HEK293 (cell line): ENCODE results near the gene TIMM8A.
A peak's percentile ranks its signal among the peaks of the same experiment; 100 is the strongest.

Experiments
- BCL11A ChIP-seq: fragments of 450-650 bp; formaldehyde crosslinking; IDR thresholded peaks from 2 replicates; pipeline ENCODE4 v1.5.1; 2016; ENCODE audit warnings: low read depth, missing biosample characterization, missing genetic modification characterization
- IKZF3 ChIP-seq: fragments of 450-650 bp; IDR thresholded peaks from 2 replicates; pipeline ENCODE4 v1.5.0; 2018; ENCODE audit warnings: missing biosample characterization, mild to moderate bottlenecking, missing genetic modification characterization, moderate library complexity
- OSR2 ChIP-seq: fragments of 450-650 bp; formaldehyde crosslinking; IDR thresholded peaks from 2 replicates; pipeline ENCODE4 v1.5.1; 2016; ENCODE audit warnings: missing biosample characterization, missing genetic modification characterization
- SP2 ChIP-seq: fragments of 450-650 bp; formaldehyde crosslinking; IDR thresholded peaks from 2 replicates; pipeline ENCODE4 v1.5.1; 2016; ENCODE audit warnings: missing biosample characterization, missing genetic modification characterization
- SP7 ChIP-seq: fragments of 450-650 bp; formaldehyde crosslinking; IDR thresholded peaks from 2 replicates; pipeline ENCODE4 v1.5.1; 2016; ENCODE audit warnings: missing biosample characterization, missing genetic modification characterization
- WT1 ChIP-seq: fragments of 450-650 bp; formaldehyde crosslinking; IDR thresholded peaks from 2 replicates; pipeline ENCODE4 v1.5.1; 2016; ENCODE audit warnings: missing biosample characterization, missing genetic modification characterization
- ZBTB17 ChIP-seq: fragments of 450-650 bp; formaldehyde crosslinking; IDR thresholded peaks from 2 replicates; pipeline ENCODE4 v1.5.1; 2016; ENCODE audit warnings: missing biosample characterization, missing genetic modification characterization
- ZBTB7A ChIP-seq: fragments of 450-650 bp; formaldehyde crosslinking; IDR thresholded peaks from 2 replicates; pipeline ENCODE4 v1.5.1; 2016; ENCODE audit warnings: low read depth, missing biosample characterization, missing genetic modification characterization
- ZBTB8A ChIP-seq: fragments of 450-650 bp; formaldehyde crosslinking; IDR thresholded peaks from 2 replicates; pipeline ENCODE4 v1.5.1; 2016; ENCODE audit warnings: missing biosample characterization, missing genetic modification characterization
- ZIC2 ChIP-seq: fragments of 450-650 bp; formaldehyde crosslinking; IDR thresholded peaks from 2 replicates; pipeline ENCODE4 v1.5.1; 2016; ENCODE audit warnings: missing biosample characterization, missing genetic modification characterization
- ZNF184 ChIP-seq: fragments of 450-650 bp; IDR thresholded peaks from 2 replicates; pipeline ENCODE4 v1.5.1; 2018; ENCODE audit warnings: missing biosample characterization, mild to moderate bottlenecking, missing genetic modification characterization
- ZNF19 ChIP-seq: fragments of 450-650 bp; formaldehyde crosslinking; IDR thresholded peaks from 2 replicates; pipeline ENCODE4; 2016; ENCODE audit warnings: missing biosample characterization, missing genetic modification characterization, low read depth
- ZNF324 ChIP-seq: fragments of 450-650 bp; formaldehyde crosslinking; IDR thresholded peaks from 2 replicates; pipeline ENCODE4 v1.5.1; 2016; ENCODE audit warnings: missing biosample characterization, missing genetic modification characterization
- ZNF621 ChIP-seq: fragments of 450-650 bp; formaldehyde crosslinking; IDR thresholded peaks from 2 replicates; pipeline ENCODE4 v1.5.1; 2017; ENCODE audit warnings: missing biosample characterization, missing genetic modification characterization
- ZNF623 ChIP-seq: fragments of 450-650 bp; formaldehyde crosslinking; IDR thresholded peaks from 2 replicates; pipeline ENCODE4 v1.5.1; 2016; ENCODE audit warnings: missing biosample characterization, missing genetic modification characterization
- ZNF629 ChIP-seq: fragments of 450-650 bp; formaldehyde crosslinking; IDR thresholded peaks from 2 replicates; pipeline ENCODE4 v1.5.1; 2017; ENCODE audit warnings: missing biosample characterization, missing genetic modification characterization
- ZNF664 ChIP-seq: fragments of 450-650 bp; formaldehyde crosslinking; IDR thresholded peaks from 2 replicates; pipeline ENCODE4 v1.5.1; 2016; ENCODE audit warnings: missing biosample characterization, missing genetic modification characterization
- ZSCAN30 ChIP-seq: fragments of 450-650 bp; IDR thresholded peaks from 2 replicates; pipeline ENCODE4 v1.5.1; 2018; ENCODE audit warnings: missing biosample characterization, mild to moderate bottlenecking, missing genetic modification characterization, moderate library complexity
- TF ChIP-seq, protein P1 (sequence below): fragments of 450-650 bp; formaldehyde crosslinking; conservative IDR thresholded peaks from 2 replicates; pipeline ENCODE4 v1.5.1; 2016; ENCODE audit warnings: low read depth, missing biosample characterization, missing genetic modification characterization
- TF ChIP-seq, protein P2 (sequence below): fragments of 450-650 bp; formaldehyde crosslinking; IDR thresholded peaks from 2 replicates; pipeline ENCODE4 v1.5.1; 2017; ENCODE audit warnings: missing biosample characterization, mild to moderate bottlenecking, missing genetic modification characterization, moderate library complexity
- TF ChIP-seq, protein P3 (sequence below): fragments of 450-650 bp; IDR thresholded peaks from 2 replicates; pipeline ENCODE4 v1.5.1; 2018; ENCODE audit warnings: missing biosample characterization, mild to moderate bottlenecking, missing genetic modification characterization
- TF ChIP-seq, protein P4 (sequence below): fragments of 450-650 bp; formaldehyde crosslinking; IDR thresholded peaks from 2 replicates; pipeline ENCODE4 v1.5.1; 2016; ENCODE audit warnings: missing biosample characterization, missing genetic modification characterization
- TF ChIP-seq, protein P5 (sequence below): fragments of 450-650 bp; formaldehyde crosslinking; IDR thresholded peaks from 2 replicates; pipeline ENCODE4 v1.5.1; 2016; ENCODE audit warnings: missing biosample characterization, missing genetic modification characterization

The TIMM8A gene

DNA sequence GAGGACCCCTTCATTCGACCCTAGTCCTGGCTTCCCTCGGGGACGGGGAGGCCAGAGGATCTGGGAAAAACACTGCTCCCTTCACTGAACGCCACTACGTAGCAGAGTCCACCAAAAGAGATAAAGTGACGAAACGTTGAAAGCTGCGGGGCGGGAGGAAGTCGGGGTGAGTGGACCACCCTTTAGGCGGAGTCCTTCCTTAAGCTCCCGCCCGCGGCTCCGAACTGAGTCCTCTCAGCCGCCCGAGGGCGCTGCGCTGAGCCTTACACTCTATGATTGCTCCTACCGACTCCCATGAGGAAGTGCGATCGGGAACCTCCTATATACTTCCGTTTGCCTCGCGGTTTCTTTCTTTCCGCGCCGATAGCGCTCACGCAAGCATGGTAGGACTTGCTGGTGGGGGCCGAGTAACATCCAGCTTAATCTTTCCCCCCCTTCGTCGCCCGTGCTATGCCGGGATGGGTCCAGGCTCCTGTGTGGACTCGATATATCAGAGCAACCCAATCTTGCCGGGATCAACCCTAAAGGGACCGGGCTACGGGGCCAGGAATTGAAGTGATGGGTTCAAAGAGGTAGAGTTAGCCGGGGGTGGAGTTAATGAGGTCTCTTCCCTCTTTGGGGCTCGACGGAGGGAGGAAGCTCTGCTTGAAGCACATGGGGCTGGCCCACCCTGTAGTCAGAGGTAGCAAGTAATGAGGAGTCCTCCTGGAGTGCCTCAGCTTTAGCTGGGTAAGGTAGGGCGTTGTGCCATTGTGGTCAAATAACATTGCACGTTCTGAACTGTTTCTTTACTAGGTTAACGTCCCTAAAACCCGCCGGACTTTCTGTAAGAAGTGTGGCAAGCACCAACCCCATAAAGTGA, 42.4 kb upstream of the TIMM8A start, which contains the start of gene RPL36A (continued):
- TF ChIP-seq, protein P1, sequence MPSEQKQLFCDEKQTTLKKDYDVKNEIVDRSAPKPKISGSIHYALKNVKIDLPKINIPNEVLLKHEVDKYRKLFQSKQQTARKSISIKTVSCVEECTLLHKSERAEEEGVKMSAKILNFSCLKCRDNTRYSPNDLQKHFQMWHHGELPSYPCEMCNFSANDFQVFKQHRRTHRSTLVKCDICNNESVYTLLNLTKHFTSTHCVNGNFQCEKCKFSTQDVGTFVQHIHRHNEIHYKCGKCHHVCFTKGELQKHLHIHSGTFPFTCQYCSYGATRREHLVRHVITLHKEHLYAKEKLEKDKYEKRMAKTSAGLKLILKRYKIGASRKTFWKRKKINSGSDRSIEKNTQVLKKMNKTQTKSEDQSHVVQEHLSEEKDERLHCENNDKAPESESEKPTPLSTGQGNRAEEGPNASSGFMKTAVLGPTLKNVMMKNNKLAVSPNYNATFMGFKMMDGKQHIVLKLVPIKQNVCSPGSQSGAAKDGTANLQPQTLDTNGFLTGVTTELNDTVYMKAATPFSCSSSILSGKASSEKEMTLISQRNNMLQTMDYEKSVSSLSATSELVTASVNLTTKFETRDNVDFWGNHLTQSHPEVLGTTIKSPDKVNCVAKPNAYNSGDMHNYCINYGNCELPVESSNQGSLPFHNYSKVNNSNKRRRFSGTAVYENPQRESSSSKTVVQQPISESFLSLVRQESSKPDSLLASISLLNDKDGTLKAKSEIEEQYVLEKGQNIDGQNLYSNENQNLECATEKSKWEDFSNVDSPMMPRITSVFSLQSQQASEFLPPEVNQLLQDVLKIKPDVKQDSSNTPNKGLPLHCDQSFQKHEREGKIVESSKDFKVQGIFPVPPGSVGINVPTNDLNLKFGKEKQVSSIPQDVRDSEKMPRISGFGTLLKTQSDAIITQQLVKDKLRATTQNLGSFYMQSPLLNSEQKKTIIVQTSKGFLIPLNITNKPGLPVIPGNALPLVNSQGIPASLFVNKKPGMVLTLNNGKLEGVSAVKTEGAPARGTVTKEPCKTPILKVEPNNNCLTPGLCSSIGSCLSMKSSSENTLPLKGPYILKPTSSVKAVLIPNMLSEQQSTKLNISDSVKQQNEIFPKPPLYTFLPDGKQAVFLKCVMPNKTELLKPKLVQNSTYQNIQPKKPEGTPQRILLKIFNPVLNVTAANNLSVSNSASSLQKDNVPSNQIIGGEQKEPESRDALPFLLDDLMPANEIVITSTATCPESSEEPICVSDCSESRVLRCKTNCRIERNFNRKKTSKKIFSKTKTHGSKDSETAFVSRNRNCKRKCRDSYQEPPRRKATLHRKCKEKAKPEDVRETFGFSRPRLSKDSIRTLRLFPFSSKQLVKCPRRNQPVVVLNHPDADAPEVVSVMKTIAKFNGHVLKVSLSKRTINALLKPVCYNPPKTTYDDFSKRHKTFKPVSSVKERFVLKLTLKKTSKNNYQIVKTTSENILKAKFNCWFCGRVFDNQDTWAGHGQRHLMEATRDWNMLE (tag by site-specific recombination): peak; percentile 85
- peak; percentile 15; the same call in 1 of the 2 replicates for TF ChIP-seq WT1 (tag by site-specific recombination)
- peak; percentile 21; the same call in 1 of the 2 replicates for TF ChIP-seq OSR2 (tag by site-specific recombination)
- TF ChIP-seq ZNF324: peak; percentile 83; the same call in 1 of the 2 replicates
- TF ChIP-seq, protein P2, sequence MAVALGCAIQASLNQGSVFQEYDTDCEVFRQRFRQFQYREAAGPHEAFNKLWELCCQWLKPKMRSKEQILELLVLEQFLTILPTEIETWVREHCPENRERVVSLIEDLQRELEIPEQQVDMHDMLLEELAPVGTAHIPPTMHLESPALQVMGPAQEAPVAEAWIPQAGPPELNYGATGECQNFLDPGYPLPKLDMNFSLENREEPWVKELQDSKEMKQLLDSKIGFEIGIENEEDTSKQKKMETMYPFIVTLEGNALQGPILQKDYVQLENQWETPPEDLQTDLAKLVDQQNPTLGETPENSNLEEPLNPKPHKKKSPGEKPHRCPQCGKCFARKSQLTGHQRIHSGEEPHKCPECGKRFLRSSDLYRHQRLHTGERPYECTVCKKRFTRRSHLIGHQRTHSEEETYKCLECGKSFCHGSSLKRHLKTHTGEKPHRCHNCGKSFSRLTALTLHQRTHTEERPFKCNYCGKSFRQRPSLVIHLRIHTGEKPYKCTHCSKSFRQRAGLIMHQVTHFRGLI (tag by site-specific recombination): peak; percentile 18; the same call in 1 of the 2 replicates
- TF ChIP-seq ZIC2: no peak
- 0 out of 2 replicates have a peak, but pooled peaks have one; percentile 11 for TF ChIP-seq ZBTB7A (tag by site-specific recombination)
- peak; percentile 69 for TF ChIP-seq ZBTB17
- TF ChIP-seq SP2 (tag by site-specific recombination): peak; percentile 85
- 0 out of 2 replicates have a peak, but pooled peaks have one; percentile 21 for TF ChIP-seq ZNF623
- TF ChIP-seq, protein P3, sequence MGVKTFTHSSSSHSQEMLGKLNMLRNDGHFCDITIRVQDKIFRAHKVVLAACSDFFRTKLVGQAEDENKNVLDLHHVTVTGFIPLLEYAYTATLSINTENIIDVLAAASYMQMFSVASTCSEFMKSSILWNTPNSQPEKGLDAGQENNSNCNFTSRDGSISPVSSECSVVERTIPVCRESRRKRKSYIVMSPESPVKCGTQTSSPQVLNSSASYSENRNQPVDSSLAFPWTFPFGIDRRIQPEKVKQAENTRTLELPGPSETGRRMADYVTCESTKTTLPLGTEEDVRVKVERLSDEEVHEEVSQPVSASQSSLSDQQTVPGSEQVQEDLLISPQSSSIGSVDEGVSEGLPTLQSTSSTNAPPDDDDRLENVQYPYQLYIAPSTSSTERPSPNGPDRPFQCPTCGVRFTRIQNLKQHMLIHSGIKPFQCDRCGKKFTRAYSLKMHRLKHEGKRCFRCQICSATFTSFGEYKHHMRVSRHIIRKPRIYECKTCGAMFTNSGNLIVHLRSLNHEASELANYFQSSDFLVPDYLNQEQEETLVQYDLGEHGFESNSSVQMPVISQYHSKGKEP (tag by site-specific recombination): peak; percentile 56; the same call in 1 of the 2 replicates
- no peak for TF ChIP-seq ZNF621 (tag by site-specific recombination)
- peak; percentile 54 for TF ChIP-seq ZBTB8A (tag by site-specific recombination)
- peak; percentile 33; the same call in 1 of the 2 replicates for TF ChIP-seq ZNF664 (tag by site-specific recombination)
- TF ChIP-seq, protein P4, sequence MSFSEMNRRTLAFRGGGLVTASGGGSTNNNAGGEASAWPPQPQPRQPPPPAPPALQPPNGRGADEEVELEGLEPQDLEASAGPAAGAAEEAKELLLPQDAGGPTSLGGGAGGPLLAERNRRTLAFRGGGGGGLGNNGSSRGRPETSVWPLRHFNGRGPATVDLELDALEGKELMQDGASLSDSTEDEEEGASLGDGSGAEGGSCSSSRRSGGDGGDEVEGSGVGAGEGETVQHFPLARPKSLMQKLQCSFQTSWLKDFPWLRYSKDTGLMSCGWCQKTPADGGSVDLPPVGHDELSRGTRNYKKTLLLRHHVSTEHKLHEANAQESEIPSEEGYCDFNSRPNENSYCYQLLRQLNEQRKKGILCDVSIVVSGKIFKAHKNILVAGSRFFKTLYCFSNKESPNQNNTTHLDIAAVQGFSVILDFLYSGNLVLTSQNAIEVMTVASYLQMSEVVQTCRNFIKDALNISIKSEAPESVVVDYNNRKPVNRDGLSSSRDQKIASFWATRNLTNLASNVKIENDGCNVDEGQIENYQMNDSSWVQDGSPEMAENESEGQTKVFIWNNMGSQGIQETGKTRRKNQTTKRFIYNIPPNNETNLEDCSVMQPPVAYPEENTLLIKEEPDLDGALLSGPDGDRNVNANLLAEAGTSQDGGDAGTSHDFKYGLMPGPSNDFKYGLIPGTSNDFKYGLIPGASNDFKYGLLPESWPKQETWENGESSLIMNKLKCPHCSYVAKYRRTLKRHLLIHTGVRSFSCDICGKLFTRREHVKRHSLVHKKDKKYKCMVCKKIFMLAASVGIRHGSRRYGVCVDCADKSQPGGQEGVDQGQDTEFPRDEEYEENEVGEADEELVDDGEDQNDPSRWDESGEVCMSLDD (tag by site-specific recombination): peak; percentile 74; the same call in 1 of the 2 replicates
- no peak for TF ChIP-seq BCL11A
- peak; percentile 93 for TF ChIP-seq IKZF3 (tag by site-specific recombination)
- TF ChIP-seq ZNF19 (tag by site-specific recombination): no peak
- peak; percentile 86 for TF ChIP-seq ZNF629 (tag by site-specific recombination)
- peak; percentile 95 for TF ChIP-seq ZSCAN30 (tag by site-specific recombination)
- TF ChIP-seq, protein P5, sequence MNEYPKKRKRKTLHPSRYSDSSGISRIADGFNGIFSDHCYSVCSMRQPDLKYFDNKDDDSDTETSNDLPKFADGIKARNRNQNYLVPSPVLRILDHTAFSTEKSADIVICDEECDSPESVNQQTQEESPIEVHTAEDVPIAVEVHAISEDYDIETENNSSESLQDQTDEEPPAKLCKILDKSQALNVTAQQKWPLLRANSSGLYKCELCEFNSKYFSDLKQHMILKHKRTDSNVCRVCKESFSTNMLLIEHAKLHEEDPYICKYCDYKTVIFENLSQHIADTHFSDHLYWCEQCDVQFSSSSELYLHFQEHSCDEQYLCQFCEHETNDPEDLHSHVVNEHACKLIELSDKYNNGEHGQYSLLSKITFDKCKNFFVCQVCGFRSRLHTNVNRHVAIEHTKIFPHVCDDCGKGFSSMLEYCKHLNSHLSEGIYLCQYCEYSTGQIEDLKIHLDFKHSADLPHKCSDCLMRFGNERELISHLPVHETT (tag by site-specific recombination): peak; percentile 91
- TF ChIP-seq ZNF184 (tag by site-specific recombination): no peak
- TF ChIP-seq SP7: peak; percentile 76
